Activated T-helper 1 cell treated with anti-CD3 and anti-CD28 coated beads, Interleukin-2, amount 50 U/mL, for 16 hours (primary cell): ENCODE results near the gene AJUBA.
"Not testable (repeated sequence)": the region's sequence is repeated elsewhere in the genome, so short reads cannot be mapped to it uniquely, and the experiment has no call there.

ENCODE experiments used
- DNase-seq, 2 donors: peaks; one replicate each; pipeline ENCODE4 v3.0.0-alpha.2; 2020; ENCODE audit warnings: low read depth in 1 of 2, low spot score in 1 of 2

The AJUBA gene

DNA sequence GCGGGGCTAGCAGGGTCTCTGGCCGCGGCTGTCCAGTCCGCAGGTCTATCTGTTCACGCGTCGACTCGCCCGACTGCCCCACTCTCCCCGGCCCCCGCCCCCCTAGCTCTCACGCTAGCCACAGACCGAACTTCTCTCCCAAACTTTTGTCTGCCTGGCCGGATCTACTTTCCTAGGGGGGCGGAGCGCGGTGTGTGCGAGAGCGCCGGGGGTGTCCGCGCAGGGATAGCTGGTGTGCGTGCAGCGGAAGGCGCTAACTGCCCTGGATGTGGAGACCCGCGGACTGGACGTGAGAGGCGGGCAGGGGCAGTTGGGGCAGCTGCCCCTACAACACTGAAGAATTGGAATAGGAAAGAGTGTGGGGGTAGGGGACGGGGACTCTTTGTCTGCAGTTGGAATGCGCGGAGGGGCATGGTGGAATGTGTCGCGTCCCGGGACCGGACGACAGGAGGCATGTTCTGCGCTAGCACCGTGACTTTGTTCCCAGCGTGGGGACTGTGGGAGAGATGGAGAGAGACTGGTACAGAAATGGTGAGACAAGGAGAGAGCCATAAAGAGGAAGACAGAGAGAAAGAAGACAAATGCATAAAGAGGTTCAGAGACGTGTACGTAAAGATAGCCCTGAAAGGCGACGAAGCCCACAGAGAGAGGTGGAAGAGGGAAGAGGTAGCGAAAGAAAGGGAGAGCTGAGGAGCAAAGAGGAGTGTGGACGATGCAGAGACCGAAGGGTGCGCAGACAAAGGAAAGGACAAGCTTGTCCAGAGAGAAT lies at the start of gene AJUBA:
AJUBA (minus strand) TSS at position 75 of the 769 bp plus-strand sequence. CDS start 285 bp downstream, outside the sequence.
- DNase-seq = peak; percentile 45 to 55

DNA sequence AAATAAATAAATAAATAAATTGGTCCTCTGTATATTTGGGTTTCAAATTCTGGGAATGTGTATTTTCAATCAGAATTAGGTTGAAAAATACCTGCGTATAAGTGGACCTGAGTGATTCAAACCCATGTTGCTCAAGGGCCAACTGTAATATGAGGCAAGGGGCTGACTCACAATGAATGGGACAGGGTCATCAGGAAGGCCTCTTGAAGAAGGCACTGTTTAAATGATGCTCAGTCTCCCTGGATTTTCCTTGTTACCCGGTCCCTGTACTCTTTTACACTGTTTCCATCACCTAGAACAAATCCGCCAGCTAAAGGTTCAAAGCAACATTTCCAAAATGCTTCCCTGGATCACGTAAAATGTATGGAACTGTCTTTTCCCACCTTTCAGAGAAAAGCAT lies 48.6 kb upstream of the AJUBA start:
- no peak for DNase-seq

- DNase-seq = no peak
Observed at GRCh38 chr14:23028799-23029198, 46.4 kb upstream of the AJUBA start.

DNA sequence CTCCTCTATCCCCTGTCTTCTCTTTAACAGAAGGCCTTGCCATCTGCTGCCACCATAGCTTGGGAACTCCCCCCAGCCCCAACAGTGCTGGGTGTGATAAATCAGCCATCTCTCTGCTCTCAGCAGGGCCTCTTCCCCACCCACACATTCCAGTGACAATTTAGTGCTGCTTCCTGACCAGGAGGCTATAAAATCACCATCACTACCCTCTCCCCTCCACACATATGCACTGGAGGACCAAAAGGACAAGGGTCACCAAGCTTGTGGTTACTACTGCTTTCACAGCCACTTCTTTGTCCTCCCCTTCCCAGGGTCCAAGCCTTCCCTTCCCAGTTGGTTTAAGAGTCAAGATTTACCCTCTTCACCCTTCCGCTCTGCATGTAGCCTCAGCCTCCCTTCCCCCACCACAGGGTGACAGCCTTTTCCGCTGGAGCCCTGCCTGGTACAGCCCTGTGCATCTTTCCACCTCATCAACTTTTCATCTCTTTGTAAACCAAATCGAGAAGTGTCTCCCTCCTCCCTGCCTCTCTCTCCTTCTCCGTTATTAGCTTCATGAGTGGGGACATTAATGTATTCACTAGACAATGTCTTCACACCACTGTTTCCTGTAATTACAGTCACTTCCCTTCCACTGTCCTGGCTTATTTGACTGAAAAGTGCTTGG lies 42.9 kb upstream of the AJUBA start:
- DNase-seq = no peak

- DNase-seq = no peak
Observed at GRCh38 chr14:23024612-23025075, 42.3 kb upstream of the AJUBA start.

- DNase-seq = no peak
Observed at GRCh38 chr14:23023795-23024152, 41.4 kb upstream of the AJUBA start.

DNA sequence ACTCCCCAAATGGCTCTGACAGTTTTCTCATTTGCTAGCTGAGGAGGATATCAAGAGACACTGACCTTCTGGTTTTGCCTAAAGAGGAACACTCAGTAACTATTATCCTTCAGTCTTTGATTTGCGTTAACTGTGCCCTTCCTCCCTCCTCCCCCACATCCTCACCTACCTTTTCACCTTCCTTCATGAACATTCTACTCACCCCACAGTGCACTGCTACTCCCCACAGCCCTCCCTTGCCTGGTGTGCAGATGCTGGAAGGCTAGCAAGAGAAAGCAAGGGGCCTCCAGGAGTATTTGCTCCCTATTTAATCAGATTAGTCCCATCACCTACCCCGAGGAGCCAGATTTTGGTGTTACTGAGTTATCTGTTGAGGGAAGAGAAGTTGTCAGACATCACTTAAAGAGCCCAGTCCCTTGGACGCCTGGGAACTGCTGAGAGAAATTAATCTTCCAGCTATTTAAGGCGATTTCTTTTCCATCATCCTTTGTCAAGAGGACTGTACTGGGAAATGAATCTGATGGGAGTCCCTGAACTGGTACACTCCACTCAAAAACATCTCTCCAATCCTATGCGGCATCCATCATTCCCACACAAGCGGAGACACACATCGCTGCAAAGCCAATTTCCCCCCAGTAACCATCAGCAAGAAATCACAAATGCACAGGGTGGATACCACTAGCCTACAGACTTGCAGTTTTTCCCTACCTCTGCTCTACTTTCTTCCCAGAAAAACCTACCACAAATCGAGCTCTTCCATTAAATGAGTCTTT lies 40.9 kb upstream of the AJUBA start:
- DNase-seq = no peak

- no peak for DNase-seq
Observed at GRCh38 chr14:23021889-23022442, 39.6 kb upstream of the AJUBA start.

DNA sequence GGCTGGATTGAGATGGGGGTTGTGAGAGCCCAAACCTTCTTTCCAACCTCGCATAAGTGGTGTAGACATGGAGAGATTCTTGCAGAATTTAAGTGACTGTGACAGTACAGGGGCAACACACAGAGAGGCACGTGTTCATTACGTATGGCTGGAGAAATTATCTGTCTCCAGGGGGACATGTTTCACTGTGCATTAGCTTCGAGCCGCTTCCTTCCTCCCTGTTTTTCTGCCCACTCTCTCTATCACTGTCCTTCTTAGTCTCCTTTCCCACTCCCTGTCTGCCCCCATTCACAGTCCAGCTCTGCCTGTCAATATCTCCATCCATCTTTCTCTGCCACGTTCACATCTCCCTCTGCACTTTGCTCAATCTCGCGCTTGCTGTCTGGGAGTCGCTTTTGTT lies 39.1 kb upstream of the AJUBA start:
- no peak for DNase-seq

- no peak for DNase-seq
Observed at GRCh38 chr14:23020143-23021128, 38.1 kb upstream of the AJUBA start.

DNA sequence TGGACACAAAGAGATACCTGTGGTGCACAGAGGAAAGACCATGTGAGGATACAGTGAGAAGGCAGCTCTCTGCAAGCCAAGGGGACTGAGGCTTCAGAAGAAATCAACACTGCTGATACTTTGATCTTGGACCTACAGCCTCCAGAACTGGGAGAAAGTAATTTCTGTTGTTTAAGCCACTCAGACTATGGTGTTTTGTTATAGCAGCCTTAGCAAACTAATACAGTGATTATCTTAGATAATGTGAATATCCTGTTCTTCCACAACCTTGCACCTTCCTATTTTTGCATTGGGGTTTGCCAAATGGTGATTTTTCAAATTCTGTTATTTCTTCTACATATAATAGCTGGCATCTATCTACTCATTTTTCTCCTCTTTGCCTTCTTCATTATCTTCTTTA lies 35.8 kb upstream of the AJUBA start:
- DNase-seq = no peak

- no peak for DNase-seq
Observed at GRCh38 chr14:23017091-23017490, 34.7 kb upstream of the AJUBA start.

GRCh38 chr14:23015618-23016017 lies 33.3 kb upstream of the AJUBA start:
- DNase-seq = no peak

DNA sequence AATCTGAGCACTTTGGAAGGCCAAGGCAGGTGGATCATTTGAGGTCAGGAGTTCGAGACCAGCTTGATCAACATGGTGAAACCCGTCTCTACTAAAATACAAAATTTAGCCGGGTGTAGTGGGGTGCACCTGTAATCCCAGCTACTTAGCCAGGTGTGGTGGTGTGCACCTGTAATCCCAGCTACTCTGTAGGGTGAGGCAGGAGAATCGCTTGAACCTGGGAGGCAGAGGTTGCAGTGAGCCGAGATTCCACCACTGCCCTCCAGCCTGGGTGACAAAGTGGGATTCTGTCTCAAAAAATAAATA lies 31.4 kb upstream of the AJUBA start:
- not testable (repeated sequence) for DNase-seq

GRCh38 chr14:23013054-23013748 lies 30.9 kb upstream of the AJUBA start:
- DNase-seq = no peak

GRCh38 chr14:23009939-23010726 lies 27.8 kb upstream of the AJUBA start, which contains the start of gene C14orf93:
C14orf93 (minus strand) TSS chr14:23010143; CDS start chr14:22999023, 11,120 bp downstream.
- peak; percentile 49 to 70 for DNase-seq

GRCh38 chr14:23009483-23009938 lies 27.2 kb upstream of the AJUBA start:
- no peak for DNase-seq

GRCh38 chr14:23008831-23009230 lies 26.5 kb upstream of the AJUBA start:
- no peak for DNase-seq
